8988T (cell line): ENCODE measurements around the gene CYTL1.
A peak's percentile ranks its signal among the peaks of the same experiment; 100 is the strongest.

Source experiments
- DNase-seq: peaks from one replicate; pipeline ENCODE4 v3.0.0; 2011

Gene CYTL1

GRCh38 chr4:4995103-4995907 lies 24.0 kb downstream of the CYTL1 start:
- peak; percentile 78 for DNase-seq

DNA sequence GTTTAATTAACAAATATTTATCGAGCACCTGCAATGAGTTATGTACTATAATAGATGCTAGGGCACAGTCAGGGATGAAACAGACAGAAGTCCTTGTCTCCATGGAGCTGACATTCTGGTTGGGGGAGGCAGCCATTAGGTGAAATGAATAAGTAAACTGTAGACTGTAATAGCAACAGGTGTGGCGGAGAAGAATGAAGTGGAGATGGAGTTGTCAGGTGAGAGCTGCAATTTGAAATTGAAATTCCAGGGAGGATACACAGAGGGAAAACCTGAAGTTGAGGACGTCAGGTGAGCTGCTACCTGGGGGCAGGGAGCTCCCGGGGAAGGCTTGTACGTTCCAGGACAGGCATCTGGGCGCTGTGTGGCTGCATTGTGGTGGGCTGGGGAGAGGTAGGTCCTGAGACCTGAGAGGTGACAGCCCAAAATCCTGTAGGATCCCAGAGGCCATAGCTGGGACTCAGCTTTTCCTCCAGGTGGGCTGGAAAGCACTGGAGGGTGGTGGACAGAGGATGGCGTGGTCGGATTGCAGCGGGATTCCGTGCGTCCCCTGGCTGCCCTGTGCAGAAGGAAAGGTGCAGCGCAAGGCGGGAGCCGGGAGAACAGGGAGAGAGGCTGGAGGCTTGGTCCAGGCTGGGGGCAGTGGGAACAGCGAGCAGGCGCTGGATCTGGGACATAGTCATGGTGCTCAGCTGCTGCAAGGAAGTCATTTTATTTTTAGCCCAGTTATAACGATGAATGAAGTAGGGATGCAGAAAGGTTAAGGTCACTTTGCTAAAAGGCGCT lies 24.8 kb downstream of the CYTL1 start:
- no peak for DNase-seq

- no peak for DNase-seq
Observed at GRCh38 chr4:4992833-4993232, 26.4 kb downstream of the CYTL1 start.

DNA sequence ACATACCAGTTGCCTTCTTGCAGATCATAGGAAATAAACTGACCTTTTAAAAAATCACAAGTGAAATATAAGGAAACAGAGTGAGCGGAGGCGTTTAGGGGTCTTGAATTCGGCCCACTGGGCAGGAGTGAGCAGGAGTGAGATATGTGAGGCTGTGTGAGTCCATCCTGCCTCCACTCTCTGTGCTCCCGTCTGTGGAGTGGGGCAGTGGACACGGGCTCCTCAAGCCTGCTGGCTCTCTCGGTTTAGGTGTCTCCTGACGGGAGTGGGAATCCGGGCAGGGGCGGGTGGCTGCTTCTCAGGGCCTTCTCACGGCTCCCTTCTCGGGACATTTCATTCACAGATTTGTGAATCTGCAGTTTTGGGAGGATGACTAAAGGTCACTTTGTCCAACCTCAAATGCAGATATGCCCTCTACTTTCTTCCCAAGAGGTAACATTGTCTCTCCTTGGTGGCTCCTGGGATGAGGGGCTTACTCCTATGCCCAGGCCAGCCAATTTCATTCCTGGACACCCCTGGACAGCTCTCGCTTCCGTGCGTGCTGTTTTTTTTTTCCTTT lies 27.6 kb downstream of the CYTL1 start:
- no peak for DNase-seq

DNA sequence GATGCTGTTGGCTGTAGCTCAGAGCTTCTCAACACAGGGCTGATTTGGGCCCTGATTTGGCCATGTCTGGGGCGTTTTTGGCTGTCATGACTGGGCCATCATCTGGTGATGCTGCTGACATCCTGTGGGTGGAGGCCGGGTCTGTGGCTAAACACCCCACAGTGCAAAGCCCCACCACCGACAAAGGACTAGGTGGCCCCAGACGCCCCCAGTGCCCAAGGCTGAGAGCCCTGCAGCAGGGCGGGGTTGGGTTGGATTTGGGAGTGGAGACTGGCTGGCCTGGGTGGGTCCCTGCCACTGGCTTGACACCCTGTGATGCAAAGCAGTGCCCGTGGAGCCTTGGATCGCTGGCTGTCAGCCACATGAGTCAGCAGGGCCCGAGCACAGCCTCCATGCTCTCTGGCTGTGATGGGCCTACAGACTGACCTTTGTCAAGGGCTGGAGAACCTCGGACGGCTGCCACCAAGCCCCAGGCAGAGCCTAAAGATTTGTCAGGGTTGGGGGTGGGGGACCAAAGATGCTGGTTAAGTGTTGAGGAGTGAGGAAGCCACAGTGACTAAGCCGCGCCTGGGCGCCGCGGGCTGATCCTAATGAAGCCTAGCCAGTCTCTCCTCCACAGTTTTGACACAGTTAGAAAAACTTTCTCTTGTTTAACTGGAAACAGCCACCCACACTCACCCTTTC lies 28.3 kb downstream of the CYTL1 start:
- DNase-seq = no peak

DNA sequence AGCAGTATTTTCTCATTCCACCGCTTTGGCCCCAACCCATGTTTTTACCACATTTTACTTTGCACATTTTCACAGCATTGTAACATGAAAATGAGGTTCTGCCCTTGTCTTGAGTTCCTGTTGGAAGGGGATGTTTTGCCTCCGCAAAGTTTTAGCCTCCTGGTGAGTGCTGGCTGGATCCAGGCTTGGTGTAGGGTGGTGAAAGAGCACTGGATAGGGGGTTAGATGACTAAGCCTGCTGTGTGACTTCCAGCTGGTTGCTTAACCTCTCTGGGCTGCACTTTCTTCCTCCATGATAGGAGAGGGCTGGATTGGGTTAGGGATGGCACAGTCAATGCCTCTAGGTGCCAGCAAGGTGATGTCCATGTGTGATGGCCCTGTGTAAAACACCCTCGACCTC lies 28.9 kb downstream of the CYTL1 start:
- DNase-seq = no peak

GRCh38 chr4:4989083-4989622 lies 30.1 kb downstream of the CYTL1 start:
- no peak for DNase-seq

DNA sequence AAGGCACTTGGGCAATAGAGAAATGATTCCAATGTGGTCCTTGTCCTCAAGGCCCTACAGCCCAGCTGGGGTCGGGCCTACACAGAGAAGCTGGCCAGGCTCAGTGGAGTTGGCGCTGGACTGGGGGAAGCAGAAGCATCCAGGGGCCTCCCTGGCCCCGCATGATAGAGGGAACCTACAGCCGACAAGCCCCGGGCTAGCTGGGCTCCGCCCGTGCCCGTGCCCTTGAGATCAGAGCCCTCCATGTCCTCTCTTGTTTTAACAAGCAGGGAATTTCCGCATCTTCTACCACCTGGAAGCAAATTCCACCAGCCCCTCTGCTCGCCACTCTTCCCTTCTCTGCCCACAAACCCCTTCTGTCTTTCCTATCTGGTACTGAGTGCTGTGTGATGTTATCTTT lies 31.6 kb downstream of the CYTL1 start:
- DNase-seq = no peak

GRCh38 chr4:4986841-4987240 lies 32.4 kb downstream of the CYTL1 start:
- DNase-seq = no peak

DNA sequence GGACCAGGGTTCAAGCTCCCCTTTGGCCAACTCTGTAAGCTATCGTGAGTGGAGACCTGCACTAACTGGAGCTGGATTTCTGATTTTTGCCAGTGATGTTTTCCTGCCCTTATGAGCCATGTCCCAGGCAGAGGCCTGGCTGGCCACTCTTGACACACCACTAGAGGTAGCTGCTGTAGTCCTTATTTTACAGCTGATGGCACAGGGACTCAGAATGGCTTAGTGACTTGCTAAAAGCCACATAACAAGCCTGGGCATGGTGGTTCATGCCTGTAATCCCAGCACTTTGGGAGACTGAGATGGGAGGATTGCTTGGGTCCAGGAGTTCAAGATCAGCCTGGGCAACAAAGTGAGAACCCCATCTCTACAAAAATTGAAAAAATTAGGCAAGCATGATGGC lies 33.4 kb downstream of the CYTL1 start:
- DNase-seq = no peak

GRCh38 chr4:4985036-4985435 lies 34.2 kb downstream of the CYTL1 start:
- no peak for DNase-seq

DNA sequence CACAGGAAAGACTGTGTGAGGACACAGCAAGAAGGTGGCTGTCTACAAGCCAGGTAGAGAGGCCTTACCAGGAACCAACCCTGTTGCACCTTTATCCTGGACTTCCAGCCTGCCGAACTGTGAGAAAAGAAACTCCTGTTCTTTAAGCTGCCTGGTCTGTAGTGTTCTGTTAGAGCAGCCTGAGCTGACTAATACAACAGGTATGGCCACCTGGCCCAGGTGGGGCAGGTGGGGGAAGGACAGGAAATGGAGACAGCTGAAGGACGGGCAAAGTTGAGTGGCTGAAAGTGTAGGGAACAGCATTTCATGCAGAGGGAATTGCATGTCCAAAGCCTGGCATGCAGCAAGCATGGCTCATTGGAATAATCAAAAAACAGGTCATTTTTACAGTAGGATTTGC lies 35.1 kb downstream of the CYTL1 start:
- no peak for DNase-seq

DNA sequence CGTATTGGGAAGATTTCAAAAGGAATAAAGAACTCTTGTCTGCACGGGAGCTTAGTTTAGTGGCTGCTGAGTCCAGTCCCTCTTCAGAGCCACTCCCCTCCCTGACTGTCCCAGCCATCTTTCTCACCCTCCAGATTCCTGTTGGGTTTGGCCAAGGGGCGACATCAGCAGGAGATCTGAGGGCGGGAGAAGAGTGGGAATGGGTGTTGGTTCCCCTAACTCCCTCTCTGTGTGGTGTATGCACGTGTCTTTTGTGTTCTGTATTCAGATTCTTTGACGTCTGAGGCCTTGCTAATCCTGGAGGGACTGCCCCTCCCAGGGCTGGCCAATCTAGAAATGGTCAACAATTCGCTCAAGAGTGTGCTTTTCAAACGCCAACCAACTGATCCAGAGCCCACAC lies 37.4 kb downstream of the CYTL1 start:
- DNase-seq = no peak

GRCh38 chr4:4981427-4981826 lies 37.8 kb downstream of the CYTL1 start:
- no peak for DNase-seq

DNA sequence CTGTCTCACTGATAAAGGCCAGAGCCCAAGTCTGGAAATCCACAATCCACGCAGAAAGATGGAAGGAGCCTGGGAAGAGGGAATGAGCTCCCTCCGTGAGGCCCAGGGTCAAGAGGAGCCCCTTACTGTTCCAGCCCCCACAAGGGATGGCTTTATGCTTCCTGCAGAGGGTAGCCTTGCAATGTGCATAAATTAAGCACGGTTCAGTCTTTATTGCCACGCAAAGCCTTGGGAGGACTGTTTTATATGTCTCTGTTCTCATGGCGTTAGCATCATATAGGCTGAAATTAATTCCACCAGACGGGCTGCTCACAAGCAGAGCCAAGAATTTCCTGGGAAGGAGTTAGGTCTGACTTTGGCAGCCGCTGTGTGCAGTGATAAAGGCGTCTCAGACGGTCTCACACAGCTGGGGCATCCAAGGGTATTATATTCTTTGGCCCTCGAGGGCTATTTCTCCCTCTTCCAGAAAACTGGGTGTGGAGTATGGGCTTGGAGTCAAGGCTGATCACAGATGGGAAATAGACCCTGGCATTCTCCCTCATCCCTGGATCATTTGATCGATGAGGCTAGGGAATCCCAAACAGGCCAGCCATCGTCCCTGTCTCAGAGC lies 38.5 kb downstream of the CYTL1 start:
- no peak for DNase-seq

DNA sequence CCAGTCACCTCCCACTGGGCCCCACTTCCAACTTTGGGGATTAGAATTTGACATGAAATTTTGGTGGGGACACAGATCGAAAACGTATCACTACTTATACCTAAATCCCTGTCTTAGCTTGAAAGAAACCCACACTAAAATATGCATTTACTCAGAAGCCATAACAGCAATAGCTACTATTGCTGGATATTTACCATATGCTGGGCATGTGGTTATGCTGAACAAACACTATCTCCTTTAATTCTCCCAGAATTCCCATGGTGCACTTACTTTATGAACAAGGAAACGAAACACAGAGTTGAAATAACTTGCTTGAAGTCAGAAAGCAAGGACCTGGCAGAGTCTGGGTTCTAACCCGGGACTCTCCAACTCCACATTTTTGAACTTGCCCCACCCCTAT lies 39.3 kb downstream of the CYTL1 start:
- DNase-seq = no peak

GRCh38 chr4:4974727-4975126 lies 44.5 kb downstream of the CYTL1 start:
- DNase-seq = no peak

- DNase-seq = no peak
Observed at GRCh38 chr4:4971796-4972195, 47.5 kb downstream of the CYTL1 start.

- DNase-seq = no peak
Observed at GRCh38 chr4:4969298-4969697, 50.0 kb downstream of the CYTL1 start.

DNA sequence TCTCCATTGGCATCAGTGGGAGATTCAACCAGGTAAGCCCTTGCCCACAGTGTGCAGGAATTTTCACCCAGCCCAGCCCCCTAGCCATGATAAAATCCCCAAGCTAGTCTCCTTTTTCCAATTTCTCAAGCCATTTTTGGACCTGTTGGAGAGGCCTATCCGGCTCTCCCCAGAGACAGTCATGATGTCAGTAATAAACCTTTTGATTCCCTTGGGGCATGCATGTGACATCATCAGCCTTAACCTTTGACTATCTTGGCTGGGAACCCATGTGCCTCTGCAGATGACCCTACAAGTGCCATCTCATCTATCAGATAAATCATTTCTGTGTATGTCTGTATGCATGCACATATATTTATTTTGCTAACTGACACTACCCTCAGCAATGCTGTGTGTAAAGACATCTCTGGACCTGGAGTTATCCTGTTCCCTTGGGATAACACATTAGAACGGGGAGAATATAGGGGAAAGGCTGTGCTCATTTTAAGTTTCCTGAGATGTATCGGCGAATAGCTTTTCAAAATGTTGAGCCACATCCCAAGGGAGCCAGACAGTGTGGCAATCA lies 51.0 kb downstream of the CYTL1 start:
- no peak for DNase-seq
